ENCODE data around the gene RABL3.

GRCh38 chr3:120762615-120763014 lies 20.3 kb upstream of the RABL3 start:
- TF ChIP-seq CTCF (IDR thresholded peaks at IDR 0.05; ENCODE audit: low read length), result no peak
- no peak for TF ChIP-seq EZH2 (IDR thresholded peaks at IDR 0.05; ENCODE audit: borderline replicate concordance, low read length)

Measured in OCI-LY1 (cell line).